H9 (cell line): Measurements from ENCODE around the gene GAL3ST2. TPM values are rescaled to one million over a fixed set of nuclear protein-coding genes. Genes with fewer than 3 reads are reported as not detected.

ENCODE experiments used
- DNase-seq: peaks from one replicate; pipeline ENCODE4 v3.0.0-alpha.2; 2017
- H2AFZ ChIP-seq: one replicate; pipeline ENCODE4 v1.6.1; 2013; ENCODE audit warnings: mild to moderate bottlenecking, low read length, control low read depth, moderate library complexity
- H2AK5ac ChIP-seq: 2 replicates; pipeline ENCODE4 v1.6.1; 2013; ENCODE audit warnings: low read length, control low read depth, mixed read lengths; ENCODE audit not compliant: insufficient read length
- H2BK120ac ChIP-seq: one replicate; pipeline ENCODE4 v1.6.1; 2013; ENCODE audit warnings: low read depth, mild to moderate bottlenecking, low read length, control low read depth, inconsistent platforms; ENCODE audit not compliant: poor library complexity, severe bottlenecking
- H2BK12ac ChIP-seq: 2 replicates; pipeline ENCODE4 v1.6.1; 2013; ENCODE audit warnings: low read length, control low read depth, mixed read lengths, low read depth; ENCODE audit not compliant: insufficient read length
- H2BK15ac ChIP-seq: 2 replicates; pipeline ENCODE4 v1.6.1; 2013; ENCODE audit warnings: low read depth, low read length, control low read depth
- H2BK20ac ChIP-seq: one replicate; pipeline ENCODE4 v1.6.1; 2013; ENCODE audit warnings: low read depth, mild to moderate bottlenecking, low read length, control low read depth, inconsistent platforms; ENCODE audit not compliant: poor library complexity, severe bottlenecking
- H2BK5ac ChIP-seq: 2 replicates; pipeline ENCODE4 v1.6.1; 2013; ENCODE audit warnings: low read length, control low read depth, mixed read lengths; ENCODE audit not compliant: insufficient read length
- H3K14ac ChIP-seq: 2 replicates; pipeline ENCODE4 v1.6.1; 2013; ENCODE audit warnings: low read length, control low read depth; ENCODE audit not compliant: insufficient read depth
- H3K18ac ChIP-seq: 2 replicates; pipeline ENCODE4 v1.6.1; 2013; ENCODE audit warnings: low read depth, mild to moderate bottlenecking, mixed read lengths, low read length, control low read depth; ENCODE audit not compliant: insufficient read length
- H3K23ac ChIP-seq: 2 replicates; pipeline ENCODE4 v1.6.1; 2013; ENCODE audit warnings: low read length, control low read depth, mixed read lengths, low read depth; ENCODE audit not compliant: insufficient read length
- H3K23me2 ChIP-seq: 2 replicates; pipeline ENCODE4 v1.6.1; 2013; ENCODE audit warnings: low read depth, mild to moderate bottlenecking, mixed read lengths, low read length, control low read depth; ENCODE audit not compliant: insufficient read length, poor library complexity, severe bottlenecking
- H3K27ac ChIP-seq: 2 replicates; pipeline ENCODE4 v1.5.1; 2013; ENCODE audit warnings: low read length, control low read depth, mixed read lengths, low read depth; ENCODE audit not compliant: insufficient read length
- H3K27me3 ChIP-seq: 2 replicates; pipeline ENCODE4 v1.6.1; 2013; ENCODE audit warnings: low read length, control low read depth, inconsistent platforms; ENCODE audit not compliant: insufficient read depth
- H3K4ac ChIP-seq: 2 replicates; pipeline ENCODE4 v1.6.1; 2013; ENCODE audit warnings: low read depth, mild to moderate bottlenecking, control low read depth, inconsistent platforms, low read length, moderate library complexity
- H3K4me1 ChIP-seq: 2 replicates; pipeline ENCODE4 v1.6.1; 2013; ENCODE audit warnings: low read length, control low read depth, inconsistent platforms; ENCODE audit not compliant: insufficient read depth
- H3K4me2 ChIP-seq: 2 replicates; pipeline ENCODE4 v1.6.1; 2013; ENCODE audit warnings: low read length, control low read depth, mixed read lengths; ENCODE audit not compliant: insufficient read length, insufficient read depth
- H3K56ac ChIP-seq: 2 replicates; pipeline ENCODE4 v1.6.1; 2013; ENCODE audit warnings: low read depth, mild to moderate bottlenecking, mixed read lengths, low read length, control low read depth; ENCODE audit not compliant: insufficient read length
- H3K79me1 ChIP-seq: 2 replicates; pipeline ENCODE4 v1.6.1; 2013; ENCODE audit warnings: low read depth, mild to moderate bottlenecking, moderate library complexity, low read length, control low read depth, inconsistent platforms; ENCODE audit not compliant: insufficient read depth, poor library complexity, severe bottlenecking
- H3K79me2 ChIP-seq: 2 replicates; pipeline ENCODE4 v1.6.1; 2013; ENCODE audit warnings: low read length, control low read depth, inconsistent platforms; ENCODE audit not compliant: insufficient read depth
- H3K9ac ChIP-seq: 2 replicates; pipeline ENCODE4 v1.6.1; 2013; ENCODE audit warnings: low read length, control low read depth, mixed read lengths; ENCODE audit not compliant: insufficient read length; ENCODE audit errors: extremely low read depth
- H3K9me3 ChIP-seq: one replicate; pipeline ENCODE4 v1.6.1; 2013; ENCODE audit warnings: low read depth, low read length, inconsistent platforms; ENCODE audit not compliant: control insufficient read depth
- H3T11ph ChIP-seq: one replicate; pipeline ENCODE4 v1.6.1; 2013; ENCODE audit warnings: mild to moderate bottlenecking, low read length, control low read depth, inconsistent platforms
- H4K20me1 ChIP-seq: one replicate; pipeline ENCODE4 v1.6.1; 2013; ENCODE audit not compliant: control insufficient read depth, insufficient read length, insufficient read depth
- H4K5ac ChIP-seq: 2 replicates; pipeline ENCODE4 v1.6.1; 2013; ENCODE audit warnings: low read depth, mild to moderate bottlenecking, mixed read lengths, low read length, control low read depth; ENCODE audit not compliant: insufficient read length
- H4K8ac ChIP-seq: replicated peaks from 2 replicates; pipeline ENCODE4 v1.6.1; 2013; ENCODE audit warnings: low read length, control low read depth, mixed read lengths, low read depth; ENCODE audit not compliant: insufficient read length
- H4K91ac ChIP-seq: 2 replicates; pipeline ENCODE4 v1.6.1; 2013; ENCODE audit warnings: low read depth, mild to moderate bottlenecking, moderate library complexity, mixed read lengths, low read length, control low read depth; ENCODE audit not compliant: insufficient read length
- H3K27ac Mint-ChIP-seq, 3 experiments: 2 replicates in 2 of 3; 3 replicates in 1 of 3; pipeline ENCODE4 v1.8.0; 2020 to 2021; ENCODE audit warnings: mixed read lengths in 3 of 3, mild to moderate bottlenecking in 1 of 3, moderate library complexity in 1 of 3
- H3K27me3 Mint-ChIP-seq: 2 replicates; pipeline ENCODE4 v1.8.0; 2021; ENCODE audit warnings: low read depth, mild to moderate bottlenecking, moderate library complexity, mixed read lengths
- H3K36me3 Mint-ChIP-seq, 3 experiments: 2 replicates in 2 of 3; 3 replicates in 1 of 3; pipeline ENCODE4 v1.8.0; 2020 to 2021; ENCODE audit warnings: low read depth in 3 of 3, mixed read lengths in 3 of 3; ENCODE audit not compliant: insufficient read depth in 1 of 3
- H3K4me1 Mint-ChIP-seq, 2 experiments: 2 replicates each; pipeline ENCODE4 v1.8.0; 2020; ENCODE audit warnings: mixed read lengths in 2 of 2
- H3K4me3 Mint-ChIP-seq, 2 experiments: 2 replicates in 1 of 2; 3 replicates in 1 of 2; pipeline ENCODE4 v1.8.0; 2020 to 2021; ENCODE audit warnings: mild to moderate bottlenecking in 2 of 2, mixed read lengths in 2 of 2, moderate library complexity in 1 of 2
- H3K9me3 Mint-ChIP-seq, 2 experiments: 2 replicates in 1 of 2; 3 replicates in 1 of 2; pipeline ENCODE4 v1.8.0; 2020; ENCODE audit warnings: mild to moderate bottlenecking in 2 of 2, mixed read lengths in 2 of 2, moderate library complexity in 1 of 2
- CTCF ChIP-seq: fragments of 200-600 bp; sonication (generic); conservative IDR thresholded peaks from 3 replicates; pipeline ENCODE4 v1.8.0; 2021; ENCODE audit warnings: antibody characterized with exemption, mild to moderate bottlenecking
- WGBS: extraction: QIAGEN DNeasy Blood & Tissue Kit; methylation state at CpG from one replicate; pipeline ENCODE4 v1.1.7; 2013; ENCODE audit warnings: missing lambda C conversion rate, low lambda C conversion rate, mixed read lengths; ENCODE audit not compliant: insufficient read length; ENCODE audit errors: extremely low coverage; 5-methylcytosine and 5-hydroxymethylcytosine counted together
- total RNA-seq: library from RNA; stranded (reverse); gene quantifications from 2 replicates; pipeline ENCODE4 v1.2.1, GENCODE V29; 2021

GAL3ST2 gene
- total RNA-seq, 1 experiment from 2014 or later, result 0.33 TPM

- H3K18ac ChIP-seq, result no peak overlapping the region
- no peaks in the 10 kb centered on the region for H3K9me3 ChIP-seq
- H3K4me3 Mint-ChIP-seq, result no peak overlapping the region
- no peak overlapping the region; the same call in 1 of the 2 replicates for H3K14ac ChIP-seq
- H3K4me1 Mint-ChIP-seq, result peaks cover 12 to 22% of the 10 kb centered on the region in 2 experiments
- H3K36me3 Mint-ChIP-seq, result no peaks in the 10 kb centered on the region; a peak in 1 of 7 replicates
- no CpG with 5 or more reads among the region's 40 CpGs for WGBS
- no peak overlapping the region for H2BK20ac ChIP-seq
- no peak for TF ChIP-seq CTCF
- no peak overlapping the region for H4K8ac ChIP-seq
- no peak overlapping the region for H2AFZ ChIP-seq
- H2BK15ac ChIP-seq, result no peak overlapping the region
- H2BK12ac ChIP-seq, result no peak overlapping the region
- no peak overlapping the region for H2BK5ac ChIP-seq
- H3K4me1 ChIP-seq, result peaks cover 3% of the 10 kb centered on the region
- no peak overlapping the region for H2AK5ac ChIP-seq
- H3K56ac ChIP-seq, result no peak overlapping the region
- no peaks in the 10 kb centered on the region for H3K79me1 ChIP-seq
- H3K23ac ChIP-seq, result no peak overlapping the region
- H3K27ac ChIP-seq, result no peak overlapping the region
- no peaks in the 10 kb centered on the region for H4K20me1 ChIP-seq
- no peak overlapping the region for H3K4ac ChIP-seq
- H2BK120ac ChIP-seq, result no peak overlapping the region
- no peaks in the 10 kb centered on the region; the same call in 1 of the 2 replicates for H3K27me3 ChIP-seq
- DNase-seq, result peak; percentile 28
- H3T11ph ChIP-seq, result no peak overlapping the region
- no peak overlapping the region for H3K9ac ChIP-seq
- H3K27ac Mint-ChIP-seq, result no peak overlapping the region
- no peak overlapping the region for H4K91ac ChIP-seq
- H3K9me3 Mint-ChIP-seq, result no peaks in the 10 kb centered on the region
- H4K5ac ChIP-seq, result no peak overlapping the region
- H3K4me2 ChIP-seq, result no peak overlapping the region
- H3K27me3 Mint-ChIP-seq, result peaks cover 15% of the 10 kb centered on the region
- no peaks in the 10 kb centered on the region for H3K23me2 ChIP-seq
- no peaks in the 10 kb centered on the region for H3K79me2 ChIP-seq
Observed at GRCh38 chr2:241812730-241813643, 36.4 kb downstream of the GAL3ST2 start.
